GM12878 (cell line): ENCODE measurements around the gene AGTRAP. TPM values are rescaled to one million over a fixed set of nuclear protein-coding genes. Genes with fewer than 3 reads are reported as not detected.

Source experiments
- ATAC-seq: fragments of 200-7000 bp; cut with Tn5 transposase; 3 replicates; pipeline ENCODE4 v1.9.1; 2020; ENCODE audit warnings: mild to moderate bottlenecking, moderate library complexity
- BruUV-seq: library from RNA; stranded (reverse); fragments of 400-500 nt; replicated peaks from 2 replicates; lab custom pipeline; 2021; lab: Mats Ljungman, UMichigan
- CTCF ChIA-PET: fragments of 300-600 bp; sonication (Branson Sonifier 250); formaldehyde crosslinking; extraction: SDS; loops from one replicate; lab custom pipeline; 2021; ENCODE audit warnings: inconsistent platforms; lab: Yijun Ruan, JAX
- POLR2A ChIA-PET: fragments of 350-600 bp; formaldehyde crosslinking; extraction: SDS; loops from one replicate; lab custom pipeline; 2021; ENCODE audit warnings: inconsistent platforms; lab: Charles Lee
- RAD21 ChIA-PET: fragments of 300-600 bp; sonication (Branson Sonifier 250); formaldehyde crosslinking; loops from one replicate; lab custom pipeline; 2023; ENCODE audit warnings: antibody characterized with exemption; ENCODE audit not compliant: unreplicated experiment; lab: Charles Lee
- SMC1A ChIA-PET: fragments of 300-600 bp; sonication (Branson Sonifier 250); formaldehyde crosslinking; loops from one replicate; lab custom pipeline; 2023; ENCODE audit not compliant: unreplicated experiment, uncharacterized antibody; lab: Charles Lee
- DNase-seq: peaks from one replicate; pipeline ENCODE4 v3.0.0-alpha.2; 2011; ENCODE audit warnings: low read depth, low spot score
- FAIRE-seq: peaks from 3 replicates; lab custom pipeline; 2011; peaks lifted over from hg19 to GRCh38; lab: Jason Lieb, UNC
- H2AFZ ChIP-seq: 2 replicates; pipeline ENCODE4 v1.6.0; 2011; ENCODE audit warnings: low read depth, low read length, control low read depth; ENCODE audit not compliant: control insufficient read depth
- H3K27ac ChIP-seq: 2 replicates; pipeline ENCODE4 v1.5.1; 2011; ENCODE audit warnings: control low read depth; ENCODE audit not compliant: control insufficient read depth, insufficient read depth
- H3K27me3 ChIP-seq, 2 experiments: replicated peaks in 1 of 2; 2 replicates each; pipeline versions ENCODE4 v1.6.0 to v1.6.1; 2011; ENCODE audit warnings: low read length in 1 of 2; ENCODE audit not compliant: control insufficient read depth in 2 of 2, insufficient read depth in 2 of 2
- H3K36me3 ChIP-seq, 2 experiments: 2 replicates each; pipeline ENCODE4 v1.5.1; 2011; ENCODE audit warnings: low read length in 1 of 2; ENCODE audit not compliant: control insufficient read depth in 2 of 2, insufficient read depth in 2 of 2
- H3K4me1 ChIP-seq: 2 replicates; pipeline ENCODE4 v1.6.1; 2011; ENCODE audit warnings: mild to moderate bottlenecking, low read length, moderate library complexity, mixed read lengths; ENCODE audit not compliant: control insufficient read depth, insufficient read depth
- H3K4me2 ChIP-seq: 2 replicates; pipeline ENCODE4 v1.6.0; 2011; ENCODE audit warnings: control low read depth; ENCODE audit not compliant: control insufficient read depth, insufficient read depth
- H3K4me3 ChIP-seq: fragments of 200-600 bp; sonication (generic); 2 replicates; pipeline ENCODE4 v1.5.1; 2016
- H3K79me2 ChIP-seq: 2 replicates; pipeline ENCODE4 v1.6.0; 2011; ENCODE audit warnings: low read length; ENCODE audit not compliant: control insufficient read depth, insufficient read depth
- H3K9ac ChIP-seq: 2 replicates; pipeline ENCODE4 v1.8.0; 2011; ENCODE audit warnings: low read length, control low read depth, mixed read lengths; ENCODE audit not compliant: control insufficient read depth, insufficient read depth
- H3K9me3 ChIP-seq: replicated peaks from 3 replicates; pipeline ENCODE4 v1.5.1; 2011; ENCODE audit warnings: mild to moderate bottlenecking, low read length; ENCODE audit not compliant: control insufficient read depth, insufficient read depth
- H4K20me1 ChIP-seq: 2 replicates; pipeline ENCODE4 v1.6.0; 2011; ENCODE audit not compliant: control insufficient read depth, insufficient read depth
- NBN ChIP-seq: fragments of 450-650 bp; IDR thresholded peaks from 2 replicates; pipeline ENCODE4 v1.6.1; 2016
- NKRF ChIP-seq: fragments of 450-650 bp; conservative IDR thresholded peaks from 2 replicates; pipeline ENCODE4 v1.6.1; 2017; ENCODE audit warnings: mild to moderate bottlenecking, moderate library complexity
- USF2 ChIP-seq: IDR thresholded peaks from 2 replicates; pipeline ENCODE4 v1.6.1; 2011; ENCODE audit warnings: low read depth, low read length, improper control_type of control experiment, borderline replicate concordance
- ZNF274 ChIP-seq: IDR thresholded peaks from one replicate; pipeline ENCODE4 v1.8.0; 2011; ENCODE audit not compliant: insufficient read length, insufficient read depth
- ZSCAN29 ChIP-seq: fragments of 450-650 bp; IDR thresholded peaks from 2 replicates; pipeline ENCODE4 v1.6.1; 2017; ENCODE audit warnings: mild to moderate bottlenecking, moderate library complexity
- in situ Hi-C: fragments of 300-500 bp; cut with MboI; formaldehyde crosslinking; loops from 9 replicates; pipeline ENCODE4 v1.14.3; 2018; ENCODE audit warnings: mixed read lengths
- intact Hi-C: fragments of 100-400 bp; cut with micrococcal nuclease; formaldehyde crosslinking; loops from one replicate; pipeline ENCODE4 v1.14.2; 2022; ENCODE audit not compliant: unreplicated experiment
- polyA plus RNA-seq, 11 experiments: library from polyadenylated mRNA; depleted of rRNA in 4 of 11; unstranded in 6 of 11; stranded (reverse) in 5 of 11; fragments of >200 nt; fragmentation: Nextera tagmentation in 4 of 11; fragmentation: Illumina TruSeq in 1 of 11; extraction: Ambion mirVana in 4 of 11; extraction: Trizol in 1 of 11; gene quantifications; 1 replicate in 1 of 11; 2 replicates in 10 of 11; pipeline versions ENCODE4 v1.2.1 to v1.2.3, GENCODE V29; 2011 to 2016; ENCODE audit warnings: inconsistent platforms in 2 of 11, missing spikeins in 2 of 11, low read depth in 1 of 11
- total RNA-seq, 4 experiments: library from RNA; depleted of rRNA in 3 of 4; stranded (reverse); fragments of >200 nt in 3 of 4; fragmentation: Illumina TruSeq in 1 of 4; extraction: Trizol in 1 of 4; gene quantifications; 2 replicates each; pipeline versions ENCODE4 v1.2.1 to v1.2.3, GENCODE V29; 2013 to 2021

AGTRAP gene
- total and polyA plus RNA-seq, 10 of the 15 experiments (the other 5 are each of a cell fraction or from before 2014, with no cell fraction given): 3.0 to 17.4 (median 10.2) TPM

- no peak for FAIRE-seq
- Histone ChIP-seq H3K4me3 (no peak overlapping the region), H2AFZ (no peak overlapping the region), H3K36me3 (no peaks in the 10 kb centered on the region), H4K20me1 (no peaks in the 10 kb centered on the region), H3K9ac (no peak overlapping the region), H3K27ac (no peak overlapping the region), H3K27me3 (no peaks in the 10 kb centered on the region), H3K9me3 (no peaks in the 10 kb centered on the region), H3K79me2 (no peaks in the 10 kb centered on the region), H3K4me1 (0 out of 2 replicates have a peak, but pooled peaks cover 4% of the 10 kb centered on the region), H3K4me2 (no peak overlapping the region)
- in situ Hi-C loops: no loop called here
- RAD21 ChIA-PET: no interaction called here
- POLR2A ChIA-PET: no interaction called here
- SMC1A ChIA-PET: no interaction called here
- no peak for TF ChIP-seq ZNF274
- no peak for TF ChIP-seq USF2
- no peak for TF ChIP-seq NKRF
- no peak for TF ChIP-seq ZSCAN29
- no peak for TF ChIP-seq NBN
- no peak for DNase-seq
- ATAC-seq: no peak
- intact Hi-C loops: no loop called here
- CTCF ChIA-PET: no interaction called here
- no TSS peak for BruUV-seq
These were observed 34.1 kb downstream of the AGTRAP start for GRCh38 chr1:11770011-11770410.
